Stimulated activated CD8-positive, alpha-beta memory T cell treated with anti-CD3 and anti-CD28 coated beads, Interleukin-15, amount 100 ng/mL, for 48 hours (primary cell): ENCODE results near the gene GABRG2.

Experiments
- DNase-seq, 2 donors: peaks; one replicate each; pipeline ENCODE4 v3.0.0-alpha.2; 2020; ENCODE audit warnings: low read depth in 2 of 2

GABRG2 gene

GRCh38 chr5:162193012-162193411, 125.4 kb downstream of the GABRG2 start:
- DNase-seq: no peak

- no peak for DNase-seq
Measured at GRCh38 chr5:162196351-162196750, 128.8 kb downstream of the GABRG2 start.

- DNase-seq: no peak
Measured at GRCh38 chr5:162202285-162202880, 134.8 kb downstream of the GABRG2 start.
